ENCODE results near the gene IRX6. TPM values are rescaled to one million over a fixed set of nuclear protein-coding genes. Genes with fewer than 3 reads are reported as not detected.

The IRX6 gene
- total RNA-seq, 2 donors from 2014 or later, result 0.66 TPM; not detected in 1

DNA sequence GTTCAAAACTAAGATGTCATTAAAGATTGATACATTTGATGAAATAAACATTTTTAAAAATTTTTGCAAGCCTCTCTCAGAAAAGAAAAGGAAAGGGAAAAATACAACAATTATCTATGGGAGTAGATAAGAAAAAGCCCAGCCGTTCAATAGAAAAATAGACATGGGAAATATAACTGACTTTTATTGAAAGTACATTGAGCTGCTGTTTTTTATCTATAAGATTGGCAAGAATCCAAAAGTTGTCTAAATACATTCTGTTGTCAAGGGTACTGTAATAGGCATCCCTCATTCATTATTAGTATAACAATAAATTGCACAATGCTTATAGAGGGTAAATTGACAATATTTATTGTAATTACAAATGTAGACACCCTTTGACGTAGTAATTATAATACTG, 38.4 kb upstream of the IRX6 start:
- TF ChIP-seq POLR2A (IDR thresholded peaks at IDR 0.05), result no peak
- TF ChIP-seq CTCF (IDR thresholded peaks at IDR 0.05), result no peak
- DNase-seq (no peak), ATAC-seq (no peak)
- Histone ChIP-seq H3K9me3 (no peaks in the 10 kb centered on the region), H3K36me3 (replicated peaks in 1 of 2; ENCODE audit: insufficient read depth in 1 of 2, low read depth in 2 of 2) (no peaks in the 10 kb centered on the region), H3K4me3 (no peak overlapping the region), H3K4me1 (no peaks in the 10 kb centered on the region), H3K27ac (no peak overlapping the region), H3K27me3 (no peaks in the 10 kb centered on the region)
- 55 to 68% methylated on average over 2 of the region's 2 CpGs for WGBS, 2 donors
- intact Hi-C loops (cut with DNase I), result no loop called here

DNA sequence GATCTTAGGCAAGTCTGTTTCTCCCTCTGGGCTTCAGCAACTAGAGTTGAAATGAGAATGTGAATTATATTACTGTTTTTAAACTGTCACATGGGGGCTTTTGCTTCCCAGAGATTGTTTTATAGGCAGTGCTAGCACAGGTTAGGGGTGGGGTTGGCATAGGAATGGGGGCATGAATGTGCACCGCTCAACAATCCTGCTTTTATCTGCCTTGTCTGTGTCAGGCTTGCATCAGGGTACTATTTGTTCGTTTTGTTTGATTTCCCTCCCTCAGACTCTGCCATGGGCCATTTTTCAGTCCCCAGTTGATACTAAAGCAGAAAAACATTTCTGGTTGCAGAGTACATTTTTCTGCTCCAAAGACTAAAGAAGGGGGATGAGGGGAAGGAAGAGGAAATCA, 34.6 kb upstream of the IRX6 start:
- H3K9me3 ChIP-seq, result no peaks in the 10 kb centered on the region
- H3K4me3 ChIP-seq, result no peak overlapping the region
- H3K27ac ChIP-seq, result no peak overlapping the region
- TF ChIP-seq POLR2A (IDR thresholded peaks at IDR 0.05), result no peak
- no peak for TF ChIP-seq CTCF (IDR thresholded peaks at IDR 0.05)
- intact Hi-C loops (cut with DNase I), result no loop called here
- ATAC-seq (no peak), DNase-seq (no peak)
- 24% methylated on average over 2 of the region's 2 CpGs for WGBS, 2 donors
- no peaks in the 10 kb centered on the region for H3K36me3 ChIP-seq (replicated peaks in 1 of 2; ENCODE audit: insufficient read depth in 1 of 2, low read depth in 2 of 2)
- H3K4me1 ChIP-seq, result no peaks in the 10 kb centered on the region
- no peaks in the 10 kb centered on the region for H3K27me3 ChIP-seq

GRCh38 chr16:55291847-55292246, 32.2 kb upstream of the IRX6 start:
- intact Hi-C loops (cut with DNase I), result no loop called here
- Histone ChIP-seq H3K27ac (no peak overlapping the region), H3K27me3 (no peaks in the 10 kb centered on the region), H3K4me1 (no peaks in the 10 kb centered on the region), H3K9me3 (no peaks in the 10 kb centered on the region), H3K36me3 (replicated peaks in 1 of 2; ENCODE audit: insufficient read depth in 1 of 2, low read depth in 2 of 2) (no peaks in the 10 kb centered on the region), H3K4me3 (no peak overlapping the region)
- ATAC-seq (no peak), DNase-seq (no peak)
- TF ChIP-seq CTCF (IDR thresholded peaks at IDR 0.05) (no peak), POLR2A (IDR thresholded peaks at IDR 0.05) (no peak)
- WGBS, 2 donors, result 78 to 80% methylated on average over 6 of the region's 6 CpGs

DNA sequence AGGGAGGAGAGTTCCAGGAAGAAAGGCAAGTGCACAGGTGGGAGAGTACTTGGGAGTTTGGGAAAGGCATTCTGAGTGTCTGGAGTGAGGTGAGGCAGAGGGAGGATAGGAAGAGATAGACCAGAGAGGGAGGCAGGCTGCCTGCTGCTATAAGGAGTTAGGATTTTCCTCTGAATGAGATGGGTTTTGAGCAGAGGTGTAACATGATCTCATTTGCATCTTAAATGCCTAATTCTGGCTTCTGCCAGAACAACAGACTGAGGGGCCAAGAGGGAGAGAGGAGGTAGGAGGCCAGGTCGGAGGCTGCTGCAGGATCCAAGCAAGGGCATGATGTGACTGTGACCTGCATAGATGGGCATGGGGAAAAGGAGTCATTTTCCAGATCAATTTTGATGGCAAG, 31.5 kb upstream of the IRX6 start:
- no peak overlapping the region for H3K27ac ChIP-seq
- no peaks in the 10 kb centered on the region for H3K27me3 ChIP-seq
- H3K9me3 ChIP-seq, result no peaks in the 10 kb centered on the region
- DNase-seq (no peak), ATAC-seq (no peak)
- no peaks in the 10 kb centered on the region for H3K36me3 ChIP-seq (replicated peaks in 1 of 2; ENCODE audit: insufficient read depth in 1 of 2, low read depth in 2 of 2)
- 89% methylated on average over 1 of the region's 1 CpG for WGBS, 2 donors
- intact Hi-C loops (cut with DNase I), result no loop called here
- no peaks in the 10 kb centered on the region for H3K4me1 ChIP-seq
- TF ChIP-seq POLR2A (IDR thresholded peaks at IDR 0.05) (no peak), CTCF (IDR thresholded peaks at IDR 0.05) (no peak)
- H3K4me3 ChIP-seq, result no peak overlapping the region

- Histone ChIP-seq H3K27me3 (no peaks in the 10 kb centered on the region), H3K27ac (no peak overlapping the region), H3K4me1 (no peaks in the 10 kb centered on the region), H3K9me3 (no peaks in the 10 kb centered on the region), H3K4me3 (no peak overlapping the region), H3K36me3 (replicated peaks in 1 of 2; ENCODE audit: insufficient read depth in 1 of 2, low read depth in 2 of 2) (no peaks in the 10 kb centered on the region)
- DNase-seq (no peak), ATAC-seq (no peak)
- intact Hi-C loops (cut with DNase I), result no loop called here
- WGBS, 2 donors, result 74 to 80% methylated on average over 4 of the region's 4 CpGs
- TF ChIP-seq CTCF (IDR thresholded peaks at IDR 0.05) (no peak), POLR2A (IDR thresholded peaks at IDR 0.05) (no peak)
Observed at GRCh38 chr16:55294129-55294528, 29.9 kb upstream of the IRX6 start.
